Measurements from ENCODE around the gene OR6J1.

The OR6J1 gene

GRCh38 chr14:22601996-22602395, 42.2 kb downstream of the OR6J1 start:
- TF ChIP-seq, protein P1, sequence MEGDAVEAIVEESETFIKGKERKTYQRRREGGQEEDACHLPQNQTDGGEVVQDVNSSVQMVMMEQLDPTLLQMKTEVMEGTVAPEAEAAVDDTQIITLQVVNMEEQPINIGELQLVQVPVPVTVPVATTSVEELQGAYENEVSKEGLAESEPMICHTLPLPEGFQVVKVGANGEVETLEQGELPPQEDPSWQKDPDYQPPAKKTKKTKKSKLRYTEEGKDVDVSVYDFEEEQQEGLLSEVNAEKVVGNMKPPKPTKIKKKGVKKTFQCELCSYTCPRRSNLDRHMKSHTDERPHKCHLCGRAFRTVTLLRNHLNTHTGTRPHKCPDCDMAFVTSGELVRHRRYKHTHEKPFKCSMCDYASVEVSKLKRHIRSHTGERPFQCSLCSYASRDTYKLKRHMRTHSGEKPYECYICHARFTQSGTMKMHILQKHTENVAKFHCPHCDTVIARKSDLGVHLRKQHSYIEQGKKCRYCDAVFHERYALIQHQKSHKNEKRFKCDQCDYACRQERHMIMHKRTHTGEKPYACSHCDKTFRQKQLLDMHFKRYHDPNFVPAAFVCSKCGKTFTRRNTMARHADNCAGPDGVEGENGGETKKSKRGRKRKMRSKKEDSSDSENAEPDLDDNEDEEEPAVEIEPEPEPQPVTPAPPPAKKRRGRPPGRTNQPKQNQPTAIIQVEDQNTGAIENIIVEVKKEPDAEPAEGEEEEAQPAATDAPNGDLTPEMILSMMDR (conservative IDR thresholded peaks at IDR 0.05; ENCODE audit: low read length): no peak
- DNase-seq (ENCODE audit: low read depth): no peak
- no peak overlapping the region for H3K4me3 ChIP-seq (ENCODE audit: low read length)

DNA sequence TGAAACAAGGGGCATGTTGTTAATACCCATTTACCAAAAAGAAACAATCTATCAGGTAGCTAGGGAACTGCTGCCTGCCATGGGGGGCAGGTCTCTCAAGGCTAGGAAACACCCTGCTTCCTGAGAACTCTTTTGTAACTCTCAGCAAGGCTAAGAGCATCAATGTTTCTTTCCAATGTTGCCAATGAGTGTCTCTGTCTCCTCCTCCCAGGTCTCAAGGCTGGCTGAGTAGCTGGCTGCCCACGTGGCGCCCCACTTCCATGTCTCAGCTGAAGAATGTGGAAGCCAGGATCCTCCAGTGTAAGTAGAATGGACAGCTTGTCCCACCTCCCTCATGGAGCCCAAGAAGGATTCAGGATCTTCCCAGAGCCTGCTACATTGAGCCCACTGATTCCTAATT, 42.7 kb downstream of the OR6J1 start:
- TF ChIP-seq, protein P1 (conservative IDR thresholded peaks at IDR 0.05; ENCODE audit: low read length): no peak

DNA sequence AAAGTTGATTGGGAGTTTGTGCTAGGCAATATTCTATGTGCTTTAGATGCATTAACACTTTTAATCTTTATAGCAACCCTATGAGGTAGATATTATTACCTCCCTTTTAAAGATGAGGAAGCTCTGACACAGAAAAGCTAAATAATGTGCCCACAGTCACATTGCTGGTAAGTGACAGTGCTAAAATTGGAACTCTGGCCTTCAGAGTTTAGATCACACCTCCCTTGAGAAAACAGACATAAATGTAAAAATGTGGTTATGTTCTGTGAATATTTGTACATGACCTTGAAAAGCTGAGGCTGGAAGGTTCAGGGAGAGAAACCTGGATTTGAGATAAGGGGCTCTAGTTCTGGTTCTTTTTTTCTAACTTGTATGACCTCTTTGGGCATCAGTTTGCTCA, 44.1 kb downstream of the OR6J1 start:
- TF ChIP-seq, protein P1 (conservative IDR thresholded peaks at IDR 0.05; ENCODE audit: low read length): no peak
- H3K4me3 ChIP-seq (ENCODE audit: low read length): no peak overlapping the region
- DNase-seq (ENCODE audit: low read depth): no peak

More for the DNA sequence above, 42.7 kb downstream of the OR6J1 start:
- H3K4me3 ChIP-seq (ENCODE audit: low read length): no peak overlapping the region
- no peak for DNase-seq (ENCODE audit: low read depth)

DNA sequence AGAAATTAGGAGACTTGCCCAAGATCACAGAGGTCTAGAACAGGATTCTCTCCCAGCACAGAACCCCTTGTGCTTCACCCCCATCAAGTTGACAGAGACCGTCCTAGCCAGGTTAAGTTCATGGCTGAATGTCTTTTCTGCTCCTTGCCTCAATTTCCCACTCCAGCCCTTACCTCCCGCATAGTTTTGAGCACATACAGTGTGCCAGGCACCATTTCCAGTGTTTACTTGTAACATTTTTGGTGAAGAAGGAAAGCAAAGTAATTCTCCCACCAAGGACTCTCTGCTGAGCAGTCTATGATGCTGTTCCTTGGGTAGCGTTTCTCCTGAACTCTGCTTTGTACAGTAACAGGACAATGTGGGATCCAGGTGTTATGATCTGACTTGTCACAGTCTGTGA, 44.8 kb downstream of the OR6J1 start:
- no peak for DNase-seq (ENCODE audit: low read depth)
- TF ChIP-seq, protein P1 (conservative IDR thresholded peaks at IDR 0.05; ENCODE audit: low read length): no peak
- peak overlapping the region; percentile 96 for H3K4me3 ChIP-seq (ENCODE audit: low read length)

GRCh38 chr14:22598896-22599244, 45.3 kb downstream of the OR6J1 start:
- TF ChIP-seq, protein P1 (conservative IDR thresholded peaks at IDR 0.05; ENCODE audit: low read length): peak; percentile 56
- peak overlapping the region; percentile 96 for H3K4me3 ChIP-seq (ENCODE audit: low read length)
- DNase-seq (ENCODE audit: low read depth): peak; percentile 60

DNA sequence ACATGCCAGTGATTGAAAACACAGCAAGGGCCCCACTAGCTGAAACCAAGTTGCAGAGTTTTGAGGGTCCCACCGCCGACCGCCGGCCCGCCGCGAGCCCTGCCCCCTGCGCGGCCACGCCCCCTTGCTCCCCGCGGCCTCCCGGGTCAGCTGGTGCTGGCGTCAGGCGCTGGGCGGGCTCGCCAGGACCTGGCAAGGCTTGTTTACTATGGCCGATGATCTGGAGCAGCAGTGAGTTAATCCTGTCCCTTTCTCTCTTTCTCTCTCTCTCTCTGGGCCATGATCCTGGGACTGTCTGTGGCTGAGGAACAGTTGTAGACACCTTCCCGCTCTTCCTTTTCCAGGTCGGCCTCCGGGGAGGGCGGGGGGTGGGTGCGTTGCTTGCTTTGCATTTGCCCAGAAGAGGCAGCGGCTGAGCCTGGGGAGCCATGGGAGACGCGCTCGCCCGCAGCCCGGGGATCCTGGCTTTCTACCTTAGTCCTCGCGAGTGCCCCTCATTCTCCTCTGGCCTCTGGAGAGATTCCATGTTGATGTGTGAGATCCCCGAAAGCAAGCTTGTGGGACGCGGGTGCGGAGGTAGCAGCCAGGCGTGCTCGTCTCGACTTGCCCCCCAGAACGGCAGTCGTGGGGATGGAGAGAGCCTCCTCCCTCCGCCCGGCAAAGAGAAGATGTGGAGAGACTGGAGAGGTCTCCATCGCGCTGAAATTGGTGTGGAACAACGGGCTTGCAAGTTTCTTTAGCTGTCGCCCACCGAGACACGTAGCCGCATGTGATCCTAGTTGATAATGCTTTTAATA, 45.9 kb downstream of the OR6J1 start, which contains the start of gene ABHD4:
Gene ABHD4 (plus strand): TSS at position 202 of the 797 bp plus-strand sequence. CDS start 7 bp downstream, at position 209.
- H3K4me3 ChIP-seq (ENCODE audit: low read length): peak within 1 kb of the TSS; percentile 96
- TF ChIP-seq, protein P1 (conservative IDR thresholded peaks at IDR 0.05; ENCODE audit: low read length): no peak
- DNase-seq (ENCODE audit: low read depth): peak; percentile 57

GRCh38 chr14:22597771-22598098, 46.4 kb downstream of the OR6J1 start:
- peak overlapping the region; percentile 96 for H3K4me3 ChIP-seq (ENCODE audit: low read length)
- DNase-seq (ENCODE audit: low read depth): no peak
- TF ChIP-seq, protein P1 (conservative IDR thresholded peaks at IDR 0.05; ENCODE audit: low read length): no peak
